GM12891 (cell line): Measurements from ENCODE around the gene PLPP3.

Experiments
- POLR2A ChIP-seq: IDR thresholded peaks from 2 replicates; pipeline ENCODE4 v1.6.1; 2011; ENCODE audit warnings: low read depth, low read length, control low read depth
- POU2F2 ChIP-seq: IDR thresholded peaks from 2 replicates; pipeline ENCODE4 v1.6.1; 2011; ENCODE audit warnings: low read depth, mild to moderate bottlenecking, control low read depth, low read length, moderate library complexity
- SPI1 ChIP-seq: IDR thresholded peaks from 2 replicates; pipeline ENCODE4 v1.6.1; 2011; ENCODE audit warnings: low read depth, low read length, control low read depth

- no peak for TF ChIP-seq POLR2A
- TF ChIP-seq SPI1: no peak
- no peak for TF ChIP-seq POU2F2
Observed at GRCh38 chr1:56483104-56483503, 96.3 kb downstream of the PLPP3 start.
